ENCODE results near the gene TTC28.

The TTC28 gene

GRCh38 chr22:28229566-28230485, 449.8 kb downstream of the TTC28 start:
- TF ChIP-seq CTCF (IDR thresholded peaks at IDR 0.05; ENCODE audit: borderline replicate concordance, insufficient read depth, low read depth, low read length) = no peak
- no peak overlapping the region for H3K4me3 ChIP-seq (ENCODE audit: low read depth, low read length)

GRCh38 chr22:28223826-28224225, 455.8 kb downstream of the TTC28 start:
- no peak for TF ChIP-seq CTCF (IDR thresholded peaks at IDR 0.05; ENCODE audit: borderline replicate concordance, insufficient read depth, low read depth, low read length)
- no peak overlapping the region for H3K4me3 ChIP-seq (ENCODE audit: low read depth, low read length)

- TF ChIP-seq CTCF (IDR thresholded peaks at IDR 0.05; ENCODE audit: borderline replicate concordance, insufficient read depth, low read depth, low read length) = no peak
- H3K4me3 ChIP-seq (ENCODE audit: low read depth, low read length) = no peak overlapping the region
These were observed 456.5 kb downstream of the TTC28 start for GRCh38 chr22:28222976-28223745.

GRCh38 chr22:28222571-28222970, 457.1 kb downstream of the TTC28 start:
- no peak for TF ChIP-seq CTCF (IDR thresholded peaks at IDR 0.05; ENCODE audit: borderline replicate concordance, insufficient read depth, low read depth, low read length)
- H3K4me3 ChIP-seq (ENCODE audit: low read depth, low read length) = no peak overlapping the region

- H3K4me3 ChIP-seq (ENCODE audit: low read depth, low read length) = no peak overlapping the region
- no peak for TF ChIP-seq CTCF (IDR thresholded peaks at IDR 0.05; ENCODE audit: borderline replicate concordance, insufficient read depth, low read depth, low read length)
These were observed 457.6 kb downstream of the TTC28 start for GRCh38 chr22:28222052-28222451.

- no peak for TF ChIP-seq CTCF (IDR thresholded peaks at IDR 0.05; ENCODE audit: borderline replicate concordance, insufficient read depth, low read depth, low read length)
- no peak overlapping the region for H3K4me3 ChIP-seq (ENCODE audit: low read depth, low read length)
These were observed 458.8 kb downstream of the TTC28 start for GRCh38 chr22:28220626-28221363.

Data from GM12875 (cell line).